GM12801 (cell line): ENCODE results near the gene IQSEC2.

Source experiments
- TF ChIP-seq, protein P1 (sequence below): IDR thresholded peaks from one replicate; pipeline ENCODE4 v1.5.1; 2011; ENCODE audit warnings: control low read depth; ENCODE audit not compliant: insufficient read length; ENCODE audit errors: extremely low read depth

Gene IQSEC2

DNA sequence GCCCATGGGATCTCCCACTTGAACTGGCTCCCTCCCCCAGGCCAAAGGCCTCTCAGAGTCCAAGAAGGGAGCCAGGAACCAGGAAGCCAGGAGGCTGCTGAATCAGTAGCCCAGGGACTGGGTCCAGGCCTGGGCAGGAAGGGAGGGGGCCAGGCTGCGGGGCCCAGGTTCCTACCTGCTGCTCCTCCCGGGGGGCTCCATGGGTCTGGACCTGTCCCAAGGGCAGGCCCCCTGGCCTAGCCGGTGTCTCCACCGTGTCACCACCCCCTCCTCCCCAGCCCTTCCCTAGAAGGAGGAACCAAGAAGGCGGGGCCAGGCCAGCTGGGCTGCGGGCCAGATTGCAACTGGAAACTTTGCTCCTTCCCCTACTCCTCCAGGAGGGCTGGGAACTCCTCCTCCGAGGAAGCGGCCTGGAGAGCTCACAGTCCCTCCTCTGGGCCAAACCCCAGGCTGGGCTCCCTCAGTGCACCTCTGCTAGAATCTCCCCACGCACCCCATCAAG is at the start of gene IQSEC2:
Gene IQSEC2 (minus strand): TSS at position 264 of the 502 bp plus-strand sequence.
- TF ChIP-seq, protein P1, sequence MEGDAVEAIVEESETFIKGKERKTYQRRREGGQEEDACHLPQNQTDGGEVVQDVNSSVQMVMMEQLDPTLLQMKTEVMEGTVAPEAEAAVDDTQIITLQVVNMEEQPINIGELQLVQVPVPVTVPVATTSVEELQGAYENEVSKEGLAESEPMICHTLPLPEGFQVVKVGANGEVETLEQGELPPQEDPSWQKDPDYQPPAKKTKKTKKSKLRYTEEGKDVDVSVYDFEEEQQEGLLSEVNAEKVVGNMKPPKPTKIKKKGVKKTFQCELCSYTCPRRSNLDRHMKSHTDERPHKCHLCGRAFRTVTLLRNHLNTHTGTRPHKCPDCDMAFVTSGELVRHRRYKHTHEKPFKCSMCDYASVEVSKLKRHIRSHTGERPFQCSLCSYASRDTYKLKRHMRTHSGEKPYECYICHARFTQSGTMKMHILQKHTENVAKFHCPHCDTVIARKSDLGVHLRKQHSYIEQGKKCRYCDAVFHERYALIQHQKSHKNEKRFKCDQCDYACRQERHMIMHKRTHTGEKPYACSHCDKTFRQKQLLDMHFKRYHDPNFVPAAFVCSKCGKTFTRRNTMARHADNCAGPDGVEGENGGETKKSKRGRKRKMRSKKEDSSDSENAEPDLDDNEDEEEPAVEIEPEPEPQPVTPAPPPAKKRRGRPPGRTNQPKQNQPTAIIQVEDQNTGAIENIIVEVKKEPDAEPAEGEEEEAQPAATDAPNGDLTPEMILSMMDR = no peak

- TF ChIP-seq, protein P1 = no peak
These were observed 48.9 kb upstream of the IQSEC2 start for GRCh38 chrX:53330331-53330730.

- TF ChIP-seq, protein P1 = no peak
These were observed 43.4 kb upstream of the IQSEC2 start for GRCh38 chrX:53324803-53325202.

GRCh38 chrX:53324085-53324484 is 42.7 kb upstream of the IQSEC2 start:
- TF ChIP-seq, protein P1 = no peak

GRCh38 chrX:53323196-53323595 is 41.8 kb upstream of the IQSEC2 start:
- TF ChIP-seq, protein P1 = no peak

- TF ChIP-seq, protein P1 = no peak
These were observed 40.6 kb upstream of the IQSEC2 start for GRCh38 chrX:53321943-53322497.

- TF ChIP-seq, protein P1 = no peak
These were observed 40.0 kb upstream of the IQSEC2 start for GRCh38 chrX:53321230-53321942.
